Chondrocyte (in vitro differentiated cells): ENCODE data around the gene PRADC1. TPM values are rescaled to one million over a fixed set of nuclear protein-coding genes. Genes with fewer than 3 reads are reported as not detected.
"Not testable (repeated sequence)": the region's sequence is repeated elsewhere in the genome, so short reads cannot be mapped to it uniquely, and the experiment has no call there.

Experiments
- DNase-seq: peaks from one replicate; pipeline ENCODE4 v3.0.0; 2021; ENCODE audit warnings: mixed read lengths, low spot score
- H3K27ac Mint-ChIP-seq: one replicate; pipeline ENCODE4 v1.8.0; 2021; ENCODE audit warnings: mild to moderate bottlenecking, moderate library complexity, mixed read lengths; ENCODE audit not compliant: unreplicated experiment
- H3K27me3 Mint-ChIP-seq: 2 replicates; pipeline ENCODE4 v1.8.0; 2021; ENCODE audit warnings: low read depth, mixed read lengths
- H3K36me3 Mint-ChIP-seq: 2 replicates; pipeline ENCODE4 v1.8.0; 2021; ENCODE audit warnings: low read depth, mixed read lengths
- H3K4me1 Mint-ChIP-seq: 2 replicates; pipeline ENCODE4 v1.8.0; 2021; ENCODE audit warnings: low read depth, mild to moderate bottlenecking, mixed read lengths
- H3K4me3 Mint-ChIP-seq: one replicate; pipeline ENCODE4 v1.8.0; 2021; ENCODE audit warnings: mild to moderate bottlenecking, moderate library complexity, mixed read lengths; ENCODE audit not compliant: unreplicated experiment
- H3K9me3 Mint-ChIP-seq: 2 replicates; pipeline ENCODE4 v1.8.0; 2021; ENCODE audit warnings: low read depth, mixed read lengths
- total RNA-seq: library from RNA; stranded (reverse); gene quantifications from 3 replicates; pipeline ENCODE4 v1.2.1, GENCODE V29; 2021
- TF ChIP-seq, protein P1 (sequence below): fragments of 200-600 bp; sonication (generic); IDR thresholded peaks from 2 replicates; pipeline ENCODE4 v1.5.0; 2021; ENCODE audit warnings: antibody characterized with exemption, mild to moderate bottlenecking, moderate library complexity

The PRADC1 gene
- total RNA-seq, 1 donor from 2014 or later = 21.7 TPM

- TF ChIP-seq, protein P1, sequence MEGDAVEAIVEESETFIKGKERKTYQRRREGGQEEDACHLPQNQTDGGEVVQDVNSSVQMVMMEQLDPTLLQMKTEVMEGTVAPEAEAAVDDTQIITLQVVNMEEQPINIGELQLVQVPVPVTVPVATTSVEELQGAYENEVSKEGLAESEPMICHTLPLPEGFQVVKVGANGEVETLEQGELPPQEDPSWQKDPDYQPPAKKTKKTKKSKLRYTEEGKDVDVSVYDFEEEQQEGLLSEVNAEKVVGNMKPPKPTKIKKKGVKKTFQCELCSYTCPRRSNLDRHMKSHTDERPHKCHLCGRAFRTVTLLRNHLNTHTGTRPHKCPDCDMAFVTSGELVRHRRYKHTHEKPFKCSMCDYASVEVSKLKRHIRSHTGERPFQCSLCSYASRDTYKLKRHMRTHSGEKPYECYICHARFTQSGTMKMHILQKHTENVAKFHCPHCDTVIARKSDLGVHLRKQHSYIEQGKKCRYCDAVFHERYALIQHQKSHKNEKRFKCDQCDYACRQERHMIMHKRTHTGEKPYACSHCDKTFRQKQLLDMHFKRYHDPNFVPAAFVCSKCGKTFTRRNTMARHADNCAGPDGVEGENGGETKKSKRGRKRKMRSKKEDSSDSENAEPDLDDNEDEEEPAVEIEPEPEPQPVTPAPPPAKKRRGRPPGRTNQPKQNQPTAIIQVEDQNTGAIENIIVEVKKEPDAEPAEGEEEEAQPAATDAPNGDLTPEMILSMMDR = no peak
- DNase-seq = no peak
- H3K27me3 Mint-ChIP-seq = peaks cover 22% of the 10 kb centered on the region
Observed at GRCh38 chr2:73210019-73210418, 23.0 kb downstream of the PRADC1 start.

DNA sequence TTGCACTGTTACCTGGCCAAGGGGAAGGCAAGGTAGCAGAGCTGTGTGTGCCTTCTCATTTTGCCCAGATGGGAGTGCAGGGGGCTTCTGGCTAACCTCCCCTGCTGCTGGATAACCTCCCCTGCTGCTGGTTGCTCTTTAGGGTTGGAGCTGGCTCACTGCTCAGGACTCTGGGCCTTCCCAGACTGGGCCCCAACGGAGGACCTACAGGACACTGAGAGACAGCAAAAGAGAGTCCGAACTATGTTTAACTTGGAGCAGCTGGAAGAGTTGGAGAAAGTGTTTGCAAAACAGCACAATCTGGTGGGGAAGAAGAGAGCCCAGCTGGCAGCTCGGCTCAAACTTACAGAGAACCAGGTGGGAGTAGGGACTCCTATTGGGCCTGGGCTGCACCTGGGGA lies 24.8 kb downstream of the PRADC1 start:
- H3K27ac Mint-ChIP-seq = no peak overlapping the region
- no peak for DNase-seq
- H3K4me1 Mint-ChIP-seq = peaks cover 17% of the 10 kb centered on the region
- H3K4me3 Mint-ChIP-seq = no peak overlapping the region
- TF ChIP-seq, protein P1 = no peak
- H3K27me3 Mint-ChIP-seq = peaks cover 34% of the 10 kb centered on the region
- H3K36me3 Mint-ChIP-seq = peaks cover 1% of the 10 kb centered on the region
- H3K9me3 Mint-ChIP-seq = no peaks in the 10 kb centered on the region

More at GRCh38 chr2:73210019-73210418, 23.0 kb downstream of the PRADC1 start:
- H3K27ac Mint-ChIP-seq = no peak overlapping the region
- H3K4me3 Mint-ChIP-seq = no peak overlapping the region
- no peaks in the 10 kb centered on the region for H3K9me3 Mint-ChIP-seq
- no peaks in the 10 kb centered on the region for H3K36me3 Mint-ChIP-seq
- peaks cover 32% of the 10 kb centered on the region for H3K4me1 Mint-ChIP-seq

DNA sequence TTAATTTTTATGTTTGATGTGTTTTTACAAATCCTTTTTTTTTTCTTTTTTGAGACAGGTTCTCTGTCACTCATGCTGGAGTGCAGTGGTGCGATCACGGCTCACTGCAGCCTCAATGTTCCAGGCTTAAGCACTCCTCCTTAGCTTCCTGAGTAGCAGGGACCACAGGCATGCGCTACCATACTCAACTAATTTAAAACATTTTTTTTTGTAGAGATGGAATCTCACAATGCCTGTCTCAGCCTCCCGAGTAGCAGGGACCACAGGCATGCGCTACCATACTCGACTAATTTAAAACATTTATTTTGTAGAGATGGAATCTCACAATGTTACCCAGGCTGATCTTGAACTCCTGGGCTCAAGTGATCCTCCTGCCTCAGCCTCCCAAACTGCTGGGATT lies 27.4 kb downstream of the PRADC1 start:
- H3K36me3 Mint-ChIP-seq = peaks cover 1% of the 10 kb centered on the region
- no peak overlapping the region for H3K4me3 Mint-ChIP-seq
- H3K27ac Mint-ChIP-seq = no peak overlapping the region
- H3K4me1 Mint-ChIP-seq = peaks cover 6% of the 10 kb centered on the region
- peaks cover 45% of the 10 kb centered on the region for H3K27me3 Mint-ChIP-seq
- TF ChIP-seq, protein P1 = no peak
- H3K9me3 Mint-ChIP-seq = no peaks in the 10 kb centered on the region
- DNase-seq = peak; percentile 32

DNA sequence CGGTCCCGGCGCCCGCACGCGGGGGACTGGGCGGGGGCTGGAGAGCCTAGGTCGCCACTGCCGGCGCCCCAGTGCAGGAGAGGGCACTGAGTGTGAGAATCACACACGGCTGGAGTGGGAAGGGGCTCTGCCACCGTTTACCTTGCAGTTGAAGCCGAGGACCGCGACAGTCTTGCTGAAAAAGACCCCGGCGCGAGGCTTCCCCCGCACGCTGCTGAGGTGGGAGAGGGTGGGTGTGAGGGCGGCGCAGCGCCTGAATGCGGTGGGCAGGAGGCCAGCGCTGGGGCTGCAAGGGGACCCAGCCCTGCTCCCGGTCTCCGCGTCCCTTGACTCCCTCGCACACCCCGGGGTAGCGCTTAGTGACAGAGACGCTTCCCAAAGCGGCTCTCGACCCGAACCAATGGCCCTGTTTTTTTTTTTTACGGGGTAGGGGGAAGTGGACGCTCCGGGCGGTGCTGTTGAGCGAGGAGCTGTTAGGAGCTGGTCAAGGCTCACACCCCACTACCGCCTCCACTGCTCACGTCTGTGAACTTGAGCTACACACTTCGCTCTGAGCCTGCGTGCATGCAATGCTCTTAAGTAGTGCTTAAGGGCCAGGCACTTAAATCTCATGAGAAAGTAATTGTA lies 29.9 kb downstream of the PRADC1 start:
- peak; percentile 77 for DNase-seq
- Mint-ChIP-seq H3K27me3 (peaks cover 46% of the 10 kb centered on the region), H3K4me1 (peaks cover 6% of the 10 kb centered on the region), H3K27ac (no peak overlapping the region), H3K9me3 (no peaks in the 10 kb centered on the region), H3K4me3 (no peak overlapping the region), H3K36me3 (peaks cover 1% of the 10 kb centered on the region)
- TF ChIP-seq, protein P1 = no peak

DNA sequence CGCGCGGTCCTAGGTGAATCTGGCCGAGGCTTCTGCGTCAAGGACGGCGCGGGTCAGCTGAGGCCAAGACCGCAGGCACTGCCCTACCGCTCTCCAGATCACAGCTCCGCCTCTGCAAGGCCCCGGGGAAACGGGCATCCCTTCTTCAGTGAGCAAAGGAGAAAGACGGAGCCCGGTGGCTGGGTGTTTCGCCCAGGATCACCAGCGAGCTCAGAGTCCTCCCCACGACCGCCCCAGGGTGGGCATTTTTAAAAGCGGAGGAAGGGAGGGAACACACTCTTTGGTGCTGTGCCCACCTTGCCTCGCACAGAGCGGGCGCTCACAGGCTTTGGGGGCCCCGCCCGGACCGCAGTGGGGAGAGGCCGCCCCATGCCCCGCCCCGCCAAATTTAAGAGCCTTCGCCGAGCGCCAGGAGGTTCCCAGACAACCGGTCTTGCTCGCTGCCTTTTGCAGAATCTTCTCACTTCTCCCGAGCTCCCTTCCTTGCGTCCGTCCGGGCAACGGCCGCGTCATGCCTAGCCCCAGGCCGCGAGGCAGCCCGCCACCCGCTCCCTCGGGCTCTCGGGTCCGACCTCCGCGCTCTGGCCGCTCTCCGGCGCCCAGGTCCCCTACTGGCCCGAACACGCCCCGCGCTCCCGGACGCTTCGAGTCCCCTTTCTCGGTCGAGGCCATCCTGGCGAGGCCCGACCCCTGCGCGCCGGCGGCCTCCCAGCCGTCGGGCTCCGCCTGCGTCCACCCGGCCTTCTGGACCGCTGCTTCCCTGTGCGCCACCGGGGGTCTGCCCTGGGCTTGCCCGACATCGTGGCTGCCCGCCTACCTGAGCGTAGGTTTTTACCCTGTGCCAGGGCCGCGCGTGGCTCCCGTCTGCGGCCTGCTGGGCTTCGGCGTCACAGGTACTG lies 30.6 kb downstream of the PRADC1 start, which contains the start of gene NOTO:
Gene NOTO, plus strand, starts transcription at position 419 of the 899 bp plus-strand sequence. Its CDS starts 93 bp downstream, at position 512.
- H3K27ac Mint-ChIP-seq = no peak within 1 kb of the TSS
- no peaks in the 10 kb centered on the region for H3K9me3 Mint-ChIP-seq
- H3K4me1 Mint-ChIP-seq = peaks cover 6% of the 10 kb centered on the region
- peak; percentile 79 for DNase-seq
- peak within 1 kb of the TSS; percentile 42 for H3K4me3 Mint-ChIP-seq
- TF ChIP-seq, protein P1 = no peak
- peaks cover 1% of the 10 kb centered on the region for H3K36me3 Mint-ChIP-seq
- peaks cover 47% of the 10 kb centered on the region for H3K27me3 Mint-ChIP-seq

DNA sequence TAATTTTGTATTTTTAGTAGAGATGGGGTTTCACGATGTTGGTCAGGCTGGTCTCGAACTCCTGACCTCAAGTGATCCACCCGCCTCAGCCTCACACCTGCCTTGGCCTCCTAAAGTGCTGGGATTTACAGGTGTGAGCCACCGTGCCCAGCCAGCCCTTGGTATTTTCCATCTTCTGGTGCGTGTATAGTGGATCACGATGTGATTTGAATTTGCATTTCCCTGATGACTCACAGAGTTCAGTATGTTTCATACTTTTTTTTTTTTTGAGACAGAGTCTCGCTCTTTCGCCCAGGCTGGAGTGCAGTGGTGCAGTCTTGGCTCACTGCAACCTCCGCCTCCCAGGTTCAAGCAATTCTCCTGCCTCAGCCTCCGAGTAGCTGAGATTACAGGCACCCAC lies 32.8 kb downstream of the PRADC1 start:
- peaks cover 53% of the 10 kb centered on the region for H3K27me3 Mint-ChIP-seq
- H3K27ac Mint-ChIP-seq, H3K36me3 Mint-ChIP-seq, H3K9me3 Mint-ChIP-seq, H3K4me3 Mint-ChIP-seq, H3K4me1 Mint-ChIP-seq: not testable (repeated sequence)
- peak; percentile 8 for DNase-seq
